ENCODE results near the gene BRINP3.

Gene BRINP3

GRCh38 chr1:190320952-190321351 lies 156.7 kb downstream of the BRINP3 start:
- H3K9me3 Mint-ChIP-seq = no peaks in the 10 kb centered on the region
- no peak overlapping the region for H3K27ac Mint-ChIP-seq
- H3K4me3 Mint-ChIP-seq = no peak overlapping the region
- ATAC-seq = no peak
- H3K4me1 Mint-ChIP-seq = no peaks in the 10 kb centered on the region
- H3K27me3 Mint-ChIP-seq = no peaks in the 10 kb centered on the region
- no peaks in the 10 kb centered on the region for H3K36me3 Mint-ChIP-seq

GRCh38 chr1:190312763-190313162 lies 164.9 kb downstream of the BRINP3 start:
- no peaks in the 10 kb centered on the region for H3K36me3 Mint-ChIP-seq
- no peak overlapping the region for H3K4me3 Mint-ChIP-seq
- no peaks in the 10 kb centered on the region for H3K4me1 Mint-ChIP-seq
- ATAC-seq = no peak
- H3K27ac Mint-ChIP-seq = no peak overlapping the region
- H3K27me3 Mint-ChIP-seq = no peaks in the 10 kb centered on the region
- no peaks in the 10 kb centered on the region for H3K9me3 Mint-ChIP-seq

GRCh38 chr1:190303501-190303900 lies 174.2 kb downstream of the BRINP3 start:
- no peaks in the 10 kb centered on the region for H3K27me3 Mint-ChIP-seq
- no peaks in the 10 kb centered on the region for H3K9me3 Mint-ChIP-seq
- H3K4me3 Mint-ChIP-seq = no peak overlapping the region
- H3K4me1 Mint-ChIP-seq = no peaks in the 10 kb centered on the region
- ATAC-seq = no peak
- no peak overlapping the region for H3K27ac Mint-ChIP-seq
- H3K36me3 Mint-ChIP-seq = no peaks in the 10 kb centered on the region

- Mint-ChIP-seq H3K4me3 (no peak overlapping the region), H3K9me3 (peaks cover 7% of the 10 kb centered on the region), H3K4me1 (no peaks in the 10 kb centered on the region), H3K27me3 (no peaks in the 10 kb centered on the region), H3K27ac (no peak overlapping the region), H3K36me3 (no peaks in the 10 kb centered on the region)
- ATAC-seq = no peak
Observed at GRCh38 chr1:190296453-190296852, 181.2 kb downstream of the BRINP3 start.

- Mint-ChIP-seq H3K9me3 (peaks cover 7% of the 10 kb centered on the region), H3K27ac (no peak overlapping the region), H3K4me1 (no peaks in the 10 kb centered on the region), H3K4me3 (no peak overlapping the region), H3K36me3 (no peaks in the 10 kb centered on the region), H3K27me3 (no peaks in the 10 kb centered on the region)
- ATAC-seq = no peak
Observed at GRCh38 chr1:190289897-190290296, 187.8 kb downstream of the BRINP3 start.

- Mint-ChIP-seq H3K27ac (no peak overlapping the region), H3K9me3 (peaks cover 3% of the 10 kb centered on the region), H3K4me1 (no peaks in the 10 kb centered on the region), H3K4me3 (no peak overlapping the region), H3K27me3 (no peaks in the 10 kb centered on the region), H3K36me3 (no peaks in the 10 kb centered on the region)
- ATAC-seq = no peak
Observed at GRCh38 chr1:190286111-190286510, 191.6 kb downstream of the BRINP3 start.

- no peak for ATAC-seq
- H3K36me3 Mint-ChIP-seq = no peaks in the 10 kb centered on the region
- H3K4me1 Mint-ChIP-seq = no peaks in the 10 kb centered on the region
- H3K9me3 Mint-ChIP-seq = no peaks in the 10 kb centered on the region
- no peak overlapping the region for H3K27ac Mint-ChIP-seq
- H3K27me3 Mint-ChIP-seq = no peaks in the 10 kb centered on the region
- H3K4me3 Mint-ChIP-seq = no peak overlapping the region
Observed at GRCh38 chr1:190277107-190277506, 200.6 kb downstream of the BRINP3 start.

- no peak for ATAC-seq
- no peaks in the 10 kb centered on the region for H3K4me1 Mint-ChIP-seq
- no peak overlapping the region for H3K4me3 Mint-ChIP-seq
- no peaks in the 10 kb centered on the region for H3K27me3 Mint-ChIP-seq
- no peaks in the 10 kb centered on the region for H3K9me3 Mint-ChIP-seq
- no peaks in the 10 kb centered on the region for H3K36me3 Mint-ChIP-seq
- H3K27ac Mint-ChIP-seq = no peak overlapping the region
Observed at GRCh38 chr1:190274721-190275120, 202.9 kb downstream of the BRINP3 start.

- H3K4me1 Mint-ChIP-seq = no peaks in the 10 kb centered on the region
- peaks cover 2% of the 10 kb centered on the region for H3K9me3 Mint-ChIP-seq
- no peak overlapping the region for H3K4me3 Mint-ChIP-seq
- H3K27me3 Mint-ChIP-seq = no peaks in the 10 kb centered on the region
- no peak overlapping the region for H3K27ac Mint-ChIP-seq
- no peaks in the 10 kb centered on the region for H3K36me3 Mint-ChIP-seq
- ATAC-seq = no peak
Observed at GRCh38 chr1:190273161-190273560, 204.5 kb downstream of the BRINP3 start.

- no peak for ATAC-seq
- no peaks in the 10 kb centered on the region for H3K4me1 Mint-ChIP-seq
- H3K27ac Mint-ChIP-seq = no peak overlapping the region
- H3K4me3 Mint-ChIP-seq = no peak overlapping the region
- no peaks in the 10 kb centered on the region for H3K27me3 Mint-ChIP-seq
- H3K36me3 Mint-ChIP-seq = no peaks in the 10 kb centered on the region
- no peaks in the 10 kb centered on the region for H3K9me3 Mint-ChIP-seq
Observed at GRCh38 chr1:190262538-190262937, 215.1 kb downstream of the BRINP3 start.

GRCh38 chr1:190259424-190259823 lies 218.2 kb downstream of the BRINP3 start:
- no peaks in the 10 kb centered on the region for H3K27me3 Mint-ChIP-seq
- ATAC-seq = no peak
- H3K4me1 Mint-ChIP-seq = no peaks in the 10 kb centered on the region

GRCh38 chr1:190258003-190258402 lies 219.7 kb downstream of the BRINP3 start:
- no peaks in the 10 kb centered on the region for H3K4me1 Mint-ChIP-seq
- no peak overlapping the region for H3K27ac Mint-ChIP-seq
- no peak for ATAC-seq
- no peak overlapping the region for H3K4me3 Mint-ChIP-seq
- no peaks in the 10 kb centered on the region for H3K9me3 Mint-ChIP-seq
- no peaks in the 10 kb centered on the region for H3K36me3 Mint-ChIP-seq
- no peaks in the 10 kb centered on the region for H3K27me3 Mint-ChIP-seq

More at GRCh38 chr1:190259424-190259823, 218.2 kb downstream of the BRINP3 start:
- H3K27ac Mint-ChIP-seq = no peak overlapping the region
- H3K36me3 Mint-ChIP-seq = no peaks in the 10 kb centered on the region
- no peak overlapping the region for H3K4me3 Mint-ChIP-seq
- H3K9me3 Mint-ChIP-seq = no peaks in the 10 kb centered on the region

- Mint-ChIP-seq H3K27ac (no peak overlapping the region), H3K36me3 (no peaks in the 10 kb centered on the region), H3K4me3 (no peak overlapping the region), H3K27me3 (no peaks in the 10 kb centered on the region), H3K9me3 (peaks cover 3% of the 10 kb centered on the region), H3K4me1 (no peaks in the 10 kb centered on the region)
- ATAC-seq = no peak
Observed at GRCh38 chr1:190252046-190252445, 225.6 kb downstream of the BRINP3 start.

GRCh38 chr1:190250368-190250767 lies 227.3 kb downstream of the BRINP3 start:
- Mint-ChIP-seq H3K4me3 (no peak overlapping the region), H3K4me1 (no peaks in the 10 kb centered on the region), H3K9me3 (peaks cover 3% of the 10 kb centered on the region), H3K36me3 (no peaks in the 10 kb centered on the region), H3K27ac (no peak overlapping the region), H3K27me3 (no peaks in the 10 kb centered on the region)
- ATAC-seq = no peak

- no peaks in the 10 kb centered on the region for H3K27me3 Mint-ChIP-seq
- H3K4me1 Mint-ChIP-seq = no peaks in the 10 kb centered on the region
- no peaks in the 10 kb centered on the region for H3K36me3 Mint-ChIP-seq
- H3K4me3 Mint-ChIP-seq = no peak overlapping the region
- peaks cover 3% of the 10 kb centered on the region for H3K9me3 Mint-ChIP-seq
- no peak overlapping the region for H3K27ac Mint-ChIP-seq
- ATAC-seq = no peak
Observed at GRCh38 chr1:190244406-190244805, 233.3 kb downstream of the BRINP3 start.

- H3K27me3 Mint-ChIP-seq = no peaks in the 10 kb centered on the region
- H3K27ac Mint-ChIP-seq = no peak overlapping the region
- H3K4me1 Mint-ChIP-seq = no peaks in the 10 kb centered on the region
- H3K9me3 Mint-ChIP-seq = peaks cover 3% of the 10 kb centered on the region
- ATAC-seq = no peak
- H3K4me3 Mint-ChIP-seq = no peak overlapping the region
- no peaks in the 10 kb centered on the region for H3K36me3 Mint-ChIP-seq
Observed at GRCh38 chr1:190243056-190243455, 234.6 kb downstream of the BRINP3 start.

GRCh38 chr1:190226006-190226405 lies 251.7 kb downstream of the BRINP3 start:
- Mint-ChIP-seq H3K4me3 (no peak overlapping the region), H3K27ac (no peak overlapping the region), H3K4me1 (no peaks in the 10 kb centered on the region), H3K27me3 (no peaks in the 10 kb centered on the region), H3K36me3 (no peaks in the 10 kb centered on the region), H3K9me3 (peaks cover 6% of the 10 kb centered on the region)
- no peak for ATAC-seq

Measured in stimulated activated memory B cell treated with anti-CD40 and anti-IgM and Interleukin-4, amounts not matched to agents 10 μg/mL and 1 μg/mL and 100 μg/mL, for 72 hours (primary cell).